ENCODE measurements around the gene EEF1AKMT4.

Gene EEF1AKMT4

DNA sequence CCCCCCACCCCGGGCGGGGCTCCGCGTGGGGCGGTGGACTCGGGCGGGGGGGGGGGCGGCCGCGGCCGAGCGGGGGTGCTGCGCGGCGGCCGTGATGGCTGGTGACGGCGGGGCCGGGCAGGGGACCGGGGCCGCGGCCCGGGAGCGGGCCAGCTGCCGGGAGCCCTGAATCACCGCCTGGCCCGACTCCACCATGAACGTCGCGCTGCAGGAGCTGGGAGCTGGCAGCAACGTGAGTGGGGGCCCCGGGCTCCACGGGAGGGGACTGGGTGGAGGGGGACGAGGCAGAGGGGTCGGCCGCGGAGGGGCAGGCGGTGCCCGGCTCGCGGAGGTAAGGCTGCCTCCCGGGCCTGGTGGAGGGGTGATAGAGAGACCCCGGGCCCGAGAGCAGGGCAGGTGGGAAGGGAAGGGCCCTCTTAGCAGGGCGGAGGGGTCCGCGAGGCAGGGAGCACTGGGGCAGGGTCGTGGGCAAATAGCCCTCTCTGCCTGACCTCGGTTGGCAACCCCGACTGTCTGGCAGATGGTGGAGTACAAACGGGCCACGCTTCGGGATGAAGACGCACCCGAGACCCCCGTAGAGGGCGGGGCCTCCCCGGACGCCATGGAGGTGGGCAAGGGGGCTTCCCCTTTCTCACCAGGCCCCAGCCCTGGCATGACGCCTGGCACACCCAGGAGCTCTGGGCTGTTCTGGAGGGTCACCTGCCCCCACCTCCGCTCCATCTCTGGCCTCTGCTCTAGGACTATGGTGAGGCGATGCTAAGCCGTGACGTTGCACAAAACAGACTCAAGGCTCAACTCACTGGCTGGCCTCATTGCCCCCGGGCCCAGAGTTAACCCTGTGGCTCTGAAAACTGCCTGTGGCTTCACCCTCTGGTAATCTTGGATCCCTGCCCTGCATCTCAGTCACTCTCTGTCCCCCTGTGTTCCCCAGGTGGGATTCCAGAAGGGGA lies 26.8 kb downstream of the EEF1AKMT4 start, which contains the start of gene ECE2:
ECE2 (plus strand) TSS at position 62 of the 950 bp plus-strand sequence; CDS start at position 194, 132 bp downstream.
- TF ChIP-seq, protein P1, sequence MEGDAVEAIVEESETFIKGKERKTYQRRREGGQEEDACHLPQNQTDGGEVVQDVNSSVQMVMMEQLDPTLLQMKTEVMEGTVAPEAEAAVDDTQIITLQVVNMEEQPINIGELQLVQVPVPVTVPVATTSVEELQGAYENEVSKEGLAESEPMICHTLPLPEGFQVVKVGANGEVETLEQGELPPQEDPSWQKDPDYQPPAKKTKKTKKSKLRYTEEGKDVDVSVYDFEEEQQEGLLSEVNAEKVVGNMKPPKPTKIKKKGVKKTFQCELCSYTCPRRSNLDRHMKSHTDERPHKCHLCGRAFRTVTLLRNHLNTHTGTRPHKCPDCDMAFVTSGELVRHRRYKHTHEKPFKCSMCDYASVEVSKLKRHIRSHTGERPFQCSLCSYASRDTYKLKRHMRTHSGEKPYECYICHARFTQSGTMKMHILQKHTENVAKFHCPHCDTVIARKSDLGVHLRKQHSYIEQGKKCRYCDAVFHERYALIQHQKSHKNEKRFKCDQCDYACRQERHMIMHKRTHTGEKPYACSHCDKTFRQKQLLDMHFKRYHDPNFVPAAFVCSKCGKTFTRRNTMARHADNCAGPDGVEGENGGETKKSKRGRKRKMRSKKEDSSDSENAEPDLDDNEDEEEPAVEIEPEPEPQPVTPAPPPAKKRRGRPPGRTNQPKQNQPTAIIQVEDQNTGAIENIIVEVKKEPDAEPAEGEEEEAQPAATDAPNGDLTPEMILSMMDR (conservative IDR thresholded peaks at IDR 0.05; ENCODE audit: low read depth, low read length) = no peak
- DNase-seq (ENCODE audit: low read depth) = no peak
- H3K4me3 ChIP-seq (ENCODE audit: low read length) = peak within 1 kb of the TSS; percentile 23

DNA sequence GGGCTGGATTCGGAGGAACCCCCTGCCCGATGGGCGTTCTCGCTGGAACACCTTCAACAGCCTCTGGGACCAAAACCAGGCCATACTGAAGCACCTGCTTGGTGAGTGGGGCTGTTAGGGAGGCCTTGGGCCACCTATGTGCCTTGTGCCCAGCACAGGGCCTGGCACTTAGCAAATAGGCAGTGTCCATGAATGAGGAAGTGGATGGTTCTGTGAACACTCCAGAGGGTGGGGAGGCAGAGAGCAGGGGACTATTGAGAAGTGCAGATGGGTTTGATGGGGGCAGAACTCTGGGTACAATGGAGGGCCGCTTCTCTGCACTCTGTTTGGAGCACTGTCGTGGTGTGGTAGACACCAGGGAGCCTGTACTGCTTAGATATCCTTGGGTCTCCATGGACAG lies 27.9 kb downstream of the EEF1AKMT4 start:
- TF ChIP-seq, protein P1 (conservative IDR thresholded peaks at IDR 0.05; ENCODE audit: low read depth, low read length) = no peak
- H3K4me3 ChIP-seq (ENCODE audit: low read length) = no peak overlapping the region

DNA sequence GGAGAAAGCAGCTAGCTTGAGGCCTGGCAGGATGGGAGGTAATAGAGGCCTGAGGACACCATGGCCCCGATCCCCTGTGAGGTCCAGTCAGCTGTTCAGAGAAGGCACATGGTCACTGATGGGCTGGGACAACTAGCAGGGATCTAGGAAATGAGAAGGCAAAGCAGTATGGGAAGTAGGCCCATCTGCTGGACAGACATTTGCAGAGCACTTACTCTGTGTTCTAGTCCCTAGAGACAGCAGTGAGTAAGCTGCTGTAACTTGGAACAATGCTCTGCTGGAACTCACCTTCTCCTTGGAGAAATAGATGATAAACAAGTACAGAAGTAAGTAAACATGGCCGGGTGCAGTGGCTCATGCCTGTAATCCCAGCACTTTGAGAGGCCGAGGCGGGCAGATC lies 33.5 kb downstream of the EEF1AKMT4 start:
- TF ChIP-seq, protein P1 (conservative IDR thresholded peaks at IDR 0.05; ENCODE audit: low read depth, low read length) = no peak
- H3K4me3 ChIP-seq (ENCODE audit: low read length) = no peak overlapping the region
- DNase-seq (ENCODE audit: low read depth) = no peak

More for the DNA sequence above, 27.9 kb downstream of the EEF1AKMT4 start:
- DNase-seq (ENCODE audit: low read depth) = no peak

DNA sequence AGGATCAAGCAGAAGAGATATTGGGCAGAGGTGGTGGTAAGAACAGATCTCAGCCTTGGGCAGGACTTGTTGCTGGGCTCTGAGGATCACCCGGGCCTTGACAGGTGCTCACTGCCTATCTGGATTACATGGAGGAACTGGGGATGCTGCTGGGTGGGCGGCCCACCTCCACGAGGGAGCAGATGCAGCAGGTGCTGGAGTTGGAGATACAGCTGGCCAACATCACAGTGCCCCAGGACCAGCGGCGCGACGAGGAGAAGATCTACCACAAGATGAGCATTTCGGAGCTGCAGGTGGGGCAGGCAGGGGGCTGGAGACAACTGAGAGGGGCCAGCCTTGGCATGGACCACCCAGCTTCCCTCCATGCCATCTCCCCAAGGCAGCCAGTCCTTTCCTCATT lies 34.2 kb downstream of the EEF1AKMT4 start:
- H3K4me3 ChIP-seq (ENCODE audit: low read length) = no peak overlapping the region
- DNase-seq (ENCODE audit: low read depth) = no peak
- TF ChIP-seq, protein P1 (conservative IDR thresholded peaks at IDR 0.05; ENCODE audit: low read depth, low read length) = no peak

DNA sequence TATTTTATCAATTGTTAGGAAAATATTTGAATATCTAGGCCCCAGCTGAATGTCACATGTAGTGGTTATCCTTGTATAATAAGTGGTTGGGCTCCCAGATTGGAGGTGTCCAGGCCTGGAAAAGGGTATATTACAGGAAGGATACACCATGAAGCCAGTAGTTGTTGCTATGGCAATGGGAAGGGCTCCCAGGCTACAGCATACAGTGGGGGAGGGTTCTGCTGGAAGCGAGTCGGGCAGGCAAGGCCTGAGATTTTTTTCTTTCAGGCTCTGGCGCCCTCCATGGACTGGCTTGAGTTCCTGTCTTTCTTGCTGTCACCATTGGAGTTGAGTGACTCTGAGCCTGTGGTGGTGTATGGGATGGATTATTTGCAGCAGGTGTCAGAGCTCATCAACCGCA lies 35.2 kb downstream of the EEF1AKMT4 start:
- TF ChIP-seq, protein P1 (conservative IDR thresholded peaks at IDR 0.05; ENCODE audit: low read depth, low read length) = peak; percentile 67
- peak; percentile 48 for DNase-seq (ENCODE audit: low read depth)
- no peak overlapping the region for H3K4me3 ChIP-seq (ENCODE audit: low read length)

DNA sequence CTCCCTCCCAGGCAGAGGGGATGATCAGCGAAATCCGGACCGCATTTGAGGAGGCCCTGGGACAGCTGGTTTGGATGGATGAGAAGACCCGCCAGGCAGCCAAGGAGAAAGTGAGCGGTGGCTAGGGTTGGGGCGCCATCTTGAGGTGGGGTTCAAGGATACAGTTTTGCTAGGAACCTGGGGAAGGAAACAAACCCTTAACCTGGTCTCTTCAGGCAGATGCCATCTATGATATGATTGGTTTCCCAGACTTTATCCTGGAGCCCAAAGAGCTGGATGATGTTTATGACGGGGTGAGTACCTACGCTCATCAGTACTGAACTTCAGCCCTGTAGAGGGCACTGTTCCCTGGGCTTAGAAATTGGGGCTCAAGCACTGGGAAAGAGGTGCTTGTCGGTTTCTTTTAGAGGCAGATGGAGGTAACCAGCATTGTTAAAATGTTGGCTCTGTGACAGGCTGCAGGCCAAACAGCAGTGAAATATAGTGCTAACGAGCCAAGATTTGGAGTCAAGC lies 40.0 kb downstream of the EEF1AKMT4 start:
- no peak overlapping the region for H3K4me3 ChIP-seq (ENCODE audit: low read length)
- no peak for DNase-seq (ENCODE audit: low read depth)
- TF ChIP-seq, protein P1 (conservative IDR thresholded peaks at IDR 0.05; ENCODE audit: low read depth, low read length) = peak; percentile 68
